ENCODE results near the gene ZNF787. TPM values are rescaled to one million over a fixed set of nuclear protein-coding genes. Genes with fewer than 3 reads are reported as not detected.
A peak's percentile ranks its signal among the peaks of the same experiment; 100 is the strongest.

The ZNF787 gene
- total and polyA plus RNA-seq, 3 donors from 2014 or later: 22.3 to 41.4 (median 35.7) TPM

- H3K9me3 ChIP-seq: no peaks in the 10 kb centered on the region
- 49% methylated on average over 29 of the region's 31 CpGs; no CpG with 5 or more reads in 1 of the 2 donors for WGBS, 2 donors
- TF ChIP-seq POLR2A (IDR thresholded peaks at IDR 0.05): no peak
- TF ChIP-seq, protein P1, sequence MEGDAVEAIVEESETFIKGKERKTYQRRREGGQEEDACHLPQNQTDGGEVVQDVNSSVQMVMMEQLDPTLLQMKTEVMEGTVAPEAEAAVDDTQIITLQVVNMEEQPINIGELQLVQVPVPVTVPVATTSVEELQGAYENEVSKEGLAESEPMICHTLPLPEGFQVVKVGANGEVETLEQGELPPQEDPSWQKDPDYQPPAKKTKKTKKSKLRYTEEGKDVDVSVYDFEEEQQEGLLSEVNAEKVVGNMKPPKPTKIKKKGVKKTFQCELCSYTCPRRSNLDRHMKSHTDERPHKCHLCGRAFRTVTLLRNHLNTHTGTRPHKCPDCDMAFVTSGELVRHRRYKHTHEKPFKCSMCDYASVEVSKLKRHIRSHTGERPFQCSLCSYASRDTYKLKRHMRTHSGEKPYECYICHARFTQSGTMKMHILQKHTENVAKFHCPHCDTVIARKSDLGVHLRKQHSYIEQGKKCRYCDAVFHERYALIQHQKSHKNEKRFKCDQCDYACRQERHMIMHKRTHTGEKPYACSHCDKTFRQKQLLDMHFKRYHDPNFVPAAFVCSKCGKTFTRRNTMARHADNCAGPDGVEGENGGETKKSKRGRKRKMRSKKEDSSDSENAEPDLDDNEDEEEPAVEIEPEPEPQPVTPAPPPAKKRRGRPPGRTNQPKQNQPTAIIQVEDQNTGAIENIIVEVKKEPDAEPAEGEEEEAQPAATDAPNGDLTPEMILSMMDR (IDR thresholded peaks at IDR 0.05): no peak
- no peaks in the 10 kb centered on the region for H3K36me3 ChIP-seq (ENCODE audit: low read depth, missing control alignments)
- H3K27ac ChIP-seq: peak overlapping the region in 1 of 2 donors; percentile 30
- peaks cover 28% of the 10 kb centered on the region for H3K4me1 ChIP-seq
- H3K4me3 ChIP-seq: peak overlapping the region in 1 of 2 donors; percentile 23
- no peaks in the 10 kb centered on the region for H3K27me3 ChIP-seq
- DNase-seq: peak; percentile 43
- intact Hi-C loops (cut with DNase I; ENCODE audit: low total_unique reads): no loop called here
These were observed 25.8 kb upstream of the ZNF787 start for GRCh38 chr19:56146904-56147303.

- Histone ChIP-seq H3K27ac (no peak overlapping the region), H3K27me3 (no peaks in the 10 kb centered on the region), H3K4me3 (no peak overlapping the region), H3K9me3 (no peaks in the 10 kb centered on the region), H3K4me1 (peaks cover 32% of the 10 kb centered on the region), H3K36me3 (ENCODE audit: low read depth, missing control alignments) (no peaks in the 10 kb centered on the region)
- WGBS, 2 donors: 90 to 91% methylated on average over 9 to 10 of the region's 10 CpGs
- no peak for DNase-seq
- intact Hi-C loops (cut with DNase I; ENCODE audit: low total_unique reads): no loop called here
- no peak for TF ChIP-seq POLR2A (IDR thresholded peaks at IDR 0.05)
- TF ChIP-seq, protein P1 (IDR thresholded peaks at IDR 0.05): no peak
These were observed 24.6 kb upstream of the ZNF787 start for GRCh38 chr19:56145698-56146097.

DNA sequence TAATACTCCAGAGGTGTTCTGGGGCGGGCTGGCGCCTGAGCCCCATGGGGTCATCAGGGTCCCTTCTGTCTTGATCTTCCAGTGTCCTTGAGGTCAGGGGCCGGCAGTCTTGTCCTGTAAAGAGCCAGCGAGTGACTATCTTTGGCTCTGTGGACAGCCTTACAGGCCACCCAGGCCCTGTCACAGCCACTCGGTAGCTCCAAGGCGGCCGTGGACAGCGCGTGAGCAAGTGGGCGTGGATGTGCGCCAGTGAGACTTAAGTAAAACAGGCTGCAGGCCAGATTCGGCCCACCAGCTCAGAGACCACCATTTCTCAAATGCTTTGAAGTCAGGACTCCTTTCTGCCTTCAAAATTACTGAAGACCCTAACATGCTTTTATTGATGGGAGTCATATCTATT is 23.7 kb upstream of the ZNF787 start:
- no peak overlapping the region for H3K27ac ChIP-seq
- H3K27me3 ChIP-seq: no peaks in the 10 kb centered on the region
- no peak overlapping the region for H3K4me3 ChIP-seq
- H3K4me1 ChIP-seq: peaks cover 37% of the 10 kb centered on the region
- no peaks in the 10 kb centered on the region for H3K9me3 ChIP-seq
- 87 to 89% methylated on average over 12 of the region's 12 CpGs for WGBS, 2 donors
- no peaks in the 10 kb centered on the region for H3K36me3 ChIP-seq (ENCODE audit: low read depth, missing control alignments)
- TF ChIP-seq, protein P1 (IDR thresholded peaks at IDR 0.05): no peak
- TF ChIP-seq POLR2A (IDR thresholded peaks at IDR 0.05): no peak
- intact Hi-C loops (cut with DNase I; ENCODE audit: low total_unique reads): no loop called here
- DNase-seq: no peak

GRCh38 chr19:56144376-56144775 is 23.3 kb upstream of the ZNF787 start:
- H3K36me3 ChIP-seq (ENCODE audit: low read depth, missing control alignments): no peaks in the 10 kb centered on the region
- no peak overlapping the region for H3K4me3 ChIP-seq
- WGBS, 2 donors: 68 to 79% methylated on average over 6 of the region's 6 CpGs
- no peak overlapping the region for H3K27ac ChIP-seq
- no peaks in the 10 kb centered on the region for H3K9me3 ChIP-seq
- peaks cover 38% of the 10 kb centered on the region for H3K4me1 ChIP-seq
- intact Hi-C loops (cut with DNase I; ENCODE audit: low total_unique reads): no loop called here
- TF ChIP-seq, protein P1 (IDR thresholded peaks at IDR 0.05): no peak
- TF ChIP-seq POLR2A (IDR thresholded peaks at IDR 0.05): no peak
- H3K27me3 ChIP-seq: no peaks in the 10 kb centered on the region
- no peak for DNase-seq

GRCh38 chr19:56142897-56143434 is 21.9 kb upstream of the ZNF787 start:
- intact Hi-C loops (cut with DNase I; ENCODE audit: low total_unique reads): no loop called here
- 82 to 93% methylated on average over 3 to 4 of the region's 4 CpGs for WGBS, 2 donors
- peaks cover 32% of the 10 kb centered on the region for H3K4me1 ChIP-seq

More at GRCh38 chr19:56142897-56143434, 21.9 kb upstream of the ZNF787 start:
- Histone ChIP-seq H3K9me3 (no peaks in the 10 kb centered on the region), H3K27me3 (no peaks in the 10 kb centered on the region), H3K27ac (no peak overlapping the region), H3K4me3 (no peak overlapping the region), H3K36me3 (ENCODE audit: low read depth, missing control alignments) (no peaks in the 10 kb centered on the region)
- no peak for DNase-seq
- TF ChIP-seq, protein P1 (IDR thresholded peaks at IDR 0.05): no peak
- TF ChIP-seq POLR2A (IDR thresholded peaks at IDR 0.05): no peak

Data from testis (tissue), 3 donors.